ENCODE data around the gene MBOAT2.

MBOAT2 gene

DNA sequence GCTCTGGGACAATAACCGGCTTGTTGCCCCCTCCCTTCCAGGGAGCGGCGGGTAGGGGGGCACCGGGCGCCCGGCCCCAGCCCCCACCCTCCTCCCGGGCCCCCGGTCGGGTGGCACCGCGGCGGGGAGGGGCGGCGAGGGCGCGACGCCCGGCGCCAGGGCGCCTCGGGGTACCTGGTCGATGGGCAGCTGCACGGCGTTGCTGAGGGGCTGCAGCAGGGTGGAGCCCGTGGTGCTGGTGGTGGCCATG lies 193 bp downstream of the MBOAT2 start:
- Histone ChIP-seq H3K27me3 (ENCODE audit: insufficient read depth, poor library complexity, severe bottlenecking) (peaks cover 35% of the 10 kb centered on the region), H3K4me3 (replicated peaks; ENCODE audit: insufficient read depth, low read length) (peak overlapping the region; percentile 17), H3K27ac (replicated peaks) (no peak overlapping the region)
- TF ChIP-seq, protein P1, sequence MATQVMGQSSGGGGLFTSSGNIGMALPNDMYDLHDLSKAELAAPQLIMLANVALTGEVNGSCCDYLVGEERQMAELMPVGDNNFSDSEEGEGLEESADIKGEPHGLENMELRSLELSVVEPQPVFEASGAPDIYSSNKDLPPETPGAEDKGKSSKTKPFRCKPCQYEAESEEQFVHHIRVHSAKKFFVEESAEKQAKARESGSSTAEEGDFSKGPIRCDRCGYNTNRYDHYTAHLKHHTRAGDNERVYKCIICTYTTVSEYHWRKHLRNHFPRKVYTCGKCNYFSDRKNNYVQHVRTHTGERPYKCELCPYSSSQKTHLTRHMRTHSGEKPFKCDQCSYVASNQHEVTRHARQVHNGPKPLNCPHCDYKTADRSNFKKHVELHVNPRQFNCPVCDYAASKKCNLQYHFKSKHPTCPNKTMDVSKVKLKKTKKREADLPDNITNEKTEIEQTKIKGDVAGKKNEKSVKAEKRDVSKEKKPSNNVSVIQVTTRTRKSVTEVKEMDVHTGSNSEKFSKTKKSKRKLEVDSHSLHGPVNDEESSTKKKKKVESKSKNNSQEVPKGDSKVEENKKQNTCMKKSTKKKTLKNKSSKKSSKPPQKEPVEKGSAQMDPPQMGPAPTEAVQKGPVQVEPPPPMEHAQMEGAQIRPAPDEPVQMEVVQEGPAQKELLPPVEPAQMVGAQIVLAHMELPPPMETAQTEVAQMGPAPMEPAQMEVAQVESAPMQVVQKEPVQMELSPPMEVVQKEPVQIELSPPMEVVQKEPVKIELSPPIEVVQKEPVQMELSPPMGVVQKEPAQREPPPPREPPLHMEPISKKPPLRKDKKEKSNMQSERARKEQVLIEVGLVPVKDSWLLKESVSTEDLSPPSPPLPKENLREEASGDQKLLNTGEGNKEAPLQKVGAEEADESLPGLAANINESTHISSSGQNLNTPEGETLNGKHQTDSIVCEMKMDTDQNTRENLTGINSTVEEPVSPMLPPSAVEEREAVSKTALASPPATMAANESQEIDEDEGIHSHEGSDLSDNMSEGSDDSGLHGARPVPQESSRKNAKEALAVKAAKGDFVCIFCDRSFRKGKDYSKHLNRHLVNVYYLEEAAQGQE (IDR thresholded peaks at IDR 0.05; ENCODE audit: insufficient replicate concordance, low read depth): no peak
- TF ChIP-seq GABPA (IDR thresholded peaks at IDR 0.05; ENCODE audit: low read depth) (no peak), SPI1 (IDR thresholded peaks at IDR 0.05; ENCODE audit: borderline replicate concordance, low read depth) (no peak), POLR2AphosphoS5 (IDR thresholded peaks at IDR 0.05; ENCODE audit: low read depth) (no peak)
- TF ChIP-seq, protein P2, sequence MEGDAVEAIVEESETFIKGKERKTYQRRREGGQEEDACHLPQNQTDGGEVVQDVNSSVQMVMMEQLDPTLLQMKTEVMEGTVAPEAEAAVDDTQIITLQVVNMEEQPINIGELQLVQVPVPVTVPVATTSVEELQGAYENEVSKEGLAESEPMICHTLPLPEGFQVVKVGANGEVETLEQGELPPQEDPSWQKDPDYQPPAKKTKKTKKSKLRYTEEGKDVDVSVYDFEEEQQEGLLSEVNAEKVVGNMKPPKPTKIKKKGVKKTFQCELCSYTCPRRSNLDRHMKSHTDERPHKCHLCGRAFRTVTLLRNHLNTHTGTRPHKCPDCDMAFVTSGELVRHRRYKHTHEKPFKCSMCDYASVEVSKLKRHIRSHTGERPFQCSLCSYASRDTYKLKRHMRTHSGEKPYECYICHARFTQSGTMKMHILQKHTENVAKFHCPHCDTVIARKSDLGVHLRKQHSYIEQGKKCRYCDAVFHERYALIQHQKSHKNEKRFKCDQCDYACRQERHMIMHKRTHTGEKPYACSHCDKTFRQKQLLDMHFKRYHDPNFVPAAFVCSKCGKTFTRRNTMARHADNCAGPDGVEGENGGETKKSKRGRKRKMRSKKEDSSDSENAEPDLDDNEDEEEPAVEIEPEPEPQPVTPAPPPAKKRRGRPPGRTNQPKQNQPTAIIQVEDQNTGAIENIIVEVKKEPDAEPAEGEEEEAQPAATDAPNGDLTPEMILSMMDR (IDR thresholded peaks at IDR 0.05; ENCODE audit: insufficient read depth, low read length): no peak
- no peak for DNase-seq (ENCODE audit: low read depth in 1 of 2, low spot score in 1 of 2)

DNA sequence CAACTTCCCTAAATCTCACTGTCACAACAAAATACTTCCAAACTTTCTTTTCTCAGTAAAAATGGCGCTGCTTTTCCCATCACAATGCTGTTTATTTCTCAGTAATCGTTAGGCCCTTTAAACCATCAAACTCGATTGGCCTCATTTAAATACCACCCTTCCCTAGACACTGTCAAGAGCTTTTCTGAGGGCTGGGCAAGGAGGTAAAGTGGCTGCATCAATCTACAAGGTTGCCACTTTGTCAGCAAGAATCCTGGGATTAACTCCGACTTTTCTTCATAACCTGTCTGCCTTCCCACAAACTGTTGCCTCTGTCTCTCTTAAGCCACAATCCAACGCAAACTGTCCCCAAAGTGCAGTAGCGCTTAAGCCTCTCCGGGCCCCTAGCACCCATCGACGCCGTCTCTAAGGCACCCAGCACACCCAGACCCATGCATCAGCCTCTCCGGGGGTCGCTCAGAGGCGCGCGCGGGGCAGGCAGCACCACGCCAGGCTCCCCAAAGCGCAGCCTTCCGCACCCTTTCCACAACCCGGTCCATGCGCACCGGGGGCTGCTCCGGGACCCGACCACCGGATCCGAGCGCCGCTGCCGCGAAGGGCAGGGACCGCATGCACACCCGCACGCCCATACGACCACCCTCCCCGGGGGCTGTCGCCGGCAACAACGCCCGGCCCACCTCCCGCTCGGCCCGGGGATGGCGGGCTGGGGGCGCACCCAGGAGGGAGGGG lies 683 bp downstream of the MBOAT2 start:
- TF ChIP-seq POLR2AphosphoS5 (IDR thresholded peaks at IDR 0.05; ENCODE audit: low read depth) (no peak), SPI1 (IDR thresholded peaks at IDR 0.05; ENCODE audit: borderline replicate concordance, low read depth) (no peak), GABPA (IDR thresholded peaks at IDR 0.05; ENCODE audit: low read depth) (no peak)
- TF ChIP-seq, protein P1 (IDR thresholded peaks at IDR 0.05; ENCODE audit: insufficient replicate concordance, low read depth): no peak
- TF ChIP-seq, protein P2 (IDR thresholded peaks at IDR 0.05; ENCODE audit: insufficient read depth, low read length): no peak
- no peak for DNase-seq (ENCODE audit: low read depth in 1 of 2, low spot score in 1 of 2)
- H3K27me3 ChIP-seq (ENCODE audit: insufficient read depth, poor library complexity, severe bottlenecking): peaks cover 34% of the 10 kb centered on the region
- H3K27ac ChIP-seq (replicated peaks): no peak overlapping the region
- H3K4me3 ChIP-seq (replicated peaks; ENCODE audit: insufficient read depth, low read length): peak overlapping the region; percentile 17

DNA sequence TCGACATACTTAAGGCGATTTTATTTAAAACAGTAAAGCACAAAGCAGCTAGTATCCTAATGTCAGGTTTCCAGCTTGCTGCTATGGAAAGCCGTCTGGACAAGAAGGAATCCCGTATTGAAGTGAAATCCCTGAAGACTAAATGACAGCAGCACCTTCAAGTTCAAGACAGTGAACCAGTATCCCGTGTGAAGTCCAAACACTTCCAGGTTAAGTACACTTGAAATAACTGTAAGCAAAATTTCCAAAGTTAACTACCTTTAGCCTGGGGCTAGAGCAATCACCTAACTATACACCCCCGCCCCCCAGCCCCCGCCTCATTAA lies 1.2 kb downstream of the MBOAT2 start:
- TF ChIP-seq, protein P1 (IDR thresholded peaks at IDR 0.05; ENCODE audit: insufficient replicate concordance, low read depth): no peak
- Histone ChIP-seq H3K27me3 (ENCODE audit: insufficient read depth, poor library complexity, severe bottlenecking) (peaks cover 34% of the 10 kb centered on the region), H3K27ac (replicated peaks) (no peak overlapping the region), H3K4me3 (replicated peaks; ENCODE audit: insufficient read depth, low read length) (no peak overlapping the region)
- DNase-seq (ENCODE audit: low read depth in 1 of 2, low spot score in 1 of 2): no peak

All from HL-60 (cell line).